ENCODE measurements around the gene KRTAP12-4.

GRCh38 chr21:44626673-44627143 is 27.8 kb downstream of the KRTAP12-4 start, which contains the start of gene KRTAP10-9:
- TF ChIP-seq CTCF (IDR thresholded peaks at IDR 0.05; ENCODE audit: insufficient read depth, low read length, poor library complexity, severe bottlenecking) (no peak), EZH2phosphoT487 (conservative IDR thresholded peaks at IDR 0.05; ENCODE audit: low read length) (no peak)
